HepG2 (cell line): ENCODE data around the gene FBN2.

Source experiments
- ELF1 ChIP-seq: sonication (generic); formaldehyde crosslinking; IDR thresholded peaks from 2 replicates; pipeline ENCODE4 v1.4.0; 2020; ENCODE audit warnings: missing genetic modification reagents
- IRF1 ChIP-seq: sonication (generic); formaldehyde crosslinking; IDR thresholded peaks from 2 replicates; pipeline ENCODE4 v1.4.0; 2020; ENCODE audit warnings: low read depth, mild to moderate bottlenecking, missing genetic modification reagents
- ZSCAN30 ChIP-seq: sonication (generic); formaldehyde crosslinking; IDR thresholded peaks from 2 replicates; pipeline ENCODE4 v1.5.0; 2020; ENCODE audit warnings: mild to moderate bottlenecking, missing genetic modification reagents
- TF ChIP-seq, protein P1 (sequence below): sonication (generic); formaldehyde crosslinking; IDR thresholded peaks from 2 replicates; pipeline ENCODE4 v1.5.0; 2020; ENCODE audit warnings: mild to moderate bottlenecking, missing genetic modification reagents, moderate library complexity

GRCh38 chr5:128407944-128408343 is 130.1 kb downstream of the FBN2 start:
- TF ChIP-seq ZSCAN30 (CRISPR knock-in tag), result no peak
- TF ChIP-seq ELF1, result no peak
- no peak for TF ChIP-seq IRF1 (CRISPR knock-in tag)
- TF ChIP-seq, protein P1, sequence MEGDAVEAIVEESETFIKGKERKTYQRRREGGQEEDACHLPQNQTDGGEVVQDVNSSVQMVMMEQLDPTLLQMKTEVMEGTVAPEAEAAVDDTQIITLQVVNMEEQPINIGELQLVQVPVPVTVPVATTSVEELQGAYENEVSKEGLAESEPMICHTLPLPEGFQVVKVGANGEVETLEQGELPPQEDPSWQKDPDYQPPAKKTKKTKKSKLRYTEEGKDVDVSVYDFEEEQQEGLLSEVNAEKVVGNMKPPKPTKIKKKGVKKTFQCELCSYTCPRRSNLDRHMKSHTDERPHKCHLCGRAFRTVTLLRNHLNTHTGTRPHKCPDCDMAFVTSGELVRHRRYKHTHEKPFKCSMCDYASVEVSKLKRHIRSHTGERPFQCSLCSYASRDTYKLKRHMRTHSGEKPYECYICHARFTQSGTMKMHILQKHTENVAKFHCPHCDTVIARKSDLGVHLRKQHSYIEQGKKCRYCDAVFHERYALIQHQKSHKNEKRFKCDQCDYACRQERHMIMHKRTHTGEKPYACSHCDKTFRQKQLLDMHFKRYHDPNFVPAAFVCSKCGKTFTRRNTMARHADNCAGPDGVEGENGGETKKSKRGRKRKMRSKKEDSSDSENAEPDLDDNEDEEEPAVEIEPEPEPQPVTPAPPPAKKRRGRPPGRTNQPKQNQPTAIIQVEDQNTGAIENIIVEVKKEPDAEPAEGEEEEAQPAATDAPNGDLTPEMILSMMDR, result no peak
